Measurements from ENCODE around the gene CDK6. TPM values are rescaled to one million over a fixed set of nuclear protein-coding genes. Genes with fewer than 3 reads are reported as not detected.

CDK6 gene
- total and polyA plus RNA-seq, 2 experiments from 2014 or later: 28.7 to 81.6 TPM

- H3K27ac ChIP-seq: peak overlapping the region; percentile 46
Measured at GRCh38 chr7:92797284-92797683, 39.1 kb downstream of the CDK6 start.

DNA sequence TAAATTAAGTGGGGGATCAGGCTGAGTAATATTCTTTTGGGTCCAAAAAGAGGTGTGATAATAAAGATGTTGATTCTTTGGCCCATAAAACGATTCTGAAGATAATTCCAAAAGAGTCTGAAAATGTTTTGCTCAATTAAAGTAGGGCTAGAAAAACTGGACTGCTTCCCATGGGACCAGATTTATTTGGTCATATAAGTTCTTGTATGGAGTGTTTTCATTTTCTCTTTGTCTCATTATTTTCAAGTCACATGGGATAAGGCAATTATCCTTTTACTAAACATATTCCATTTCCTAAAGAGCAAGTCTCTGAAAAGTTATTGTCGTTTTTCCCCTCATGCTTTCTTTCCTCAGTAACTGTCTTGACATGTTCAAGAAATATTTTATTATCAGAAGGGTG, 41.5 kb downstream of the CDK6 start:
- no peak for TF ChIP-seq CTCF (IDR thresholded peaks at IDR 0.05; ENCODE audit: low read depth, low read length)
- DNase-seq (ENCODE audit: low read depth in 1 of 2, low spot score in 1 of 2): no peak
- Histone ChIP-seq H3K27ac (no peak overlapping the region), H3K27me3 (no peaks in the 10 kb centered on the region), H3K4me3 (no peak overlapping the region), H3K36me3 (no peaks in the 10 kb centered on the region), H3K4me1 (ENCODE audit: low read depth) (peaks cover 6% of the 10 kb centered on the region), H3K9me3 (ENCODE audit: low read depth) (no peaks in the 10 kb centered on the region)

More at GRCh38 chr7:92797284-92797683, 39.1 kb downstream of the CDK6 start:
- Histone ChIP-seq H3K9me3 (ENCODE audit: low read depth) (no peaks in the 10 kb centered on the region), H3K4me3 (no peak overlapping the region), H3K36me3 (no peaks in the 10 kb centered on the region), H3K4me1 (ENCODE audit: low read depth) (peaks cover 6% of the 10 kb centered on the region), H3K27me3 (no peaks in the 10 kb centered on the region)
- no peak for TF ChIP-seq CTCF (IDR thresholded peaks at IDR 0.05; ENCODE audit: low read depth, low read length)
- DNase-seq (ENCODE audit: low read depth in 1 of 2, low spot score in 1 of 2): no peak

- Histone ChIP-seq H3K9me3 (ENCODE audit: low read depth) (no peaks in the 10 kb centered on the region), H3K27ac (no peak overlapping the region), H3K4me1 (ENCODE audit: low read depth) (peaks cover 3% of the 10 kb centered on the region), H3K27me3 (no peaks in the 10 kb centered on the region), H3K36me3 (no peaks in the 10 kb centered on the region), H3K4me3 (no peak overlapping the region)
- no peak for TF ChIP-seq CTCF (IDR thresholded peaks at IDR 0.05; ENCODE audit: low read depth, low read length)
- DNase-seq (ENCODE audit: low read depth in 1 of 2, low spot score in 1 of 2): no peak
Measured at GRCh38 chr7:92794391-92794790, 42.0 kb downstream of the CDK6 start.

- Histone ChIP-seq H3K36me3 (no peaks in the 10 kb centered on the region), H3K4me3 (no peak overlapping the region)
Measured at GRCh38 chr7:92793656-92794205, 42.6 kb downstream of the CDK6 start.

GRCh38 chr7:92790992-92791391, 45.4 kb downstream of the CDK6 start:
- no peaks in the 10 kb centered on the region for H3K27me3 ChIP-seq
- no peaks in the 10 kb centered on the region for H3K36me3 ChIP-seq
- H3K4me3 ChIP-seq: no peak overlapping the region
- peaks cover 4% of the 10 kb centered on the region for H3K4me1 ChIP-seq (ENCODE audit: low read depth)
- H3K27ac ChIP-seq: no peak overlapping the region
- no peaks in the 10 kb centered on the region for H3K9me3 ChIP-seq (ENCODE audit: low read depth)
- no peak for TF ChIP-seq CTCF (IDR thresholded peaks at IDR 0.05; ENCODE audit: low read depth, low read length)
- DNase-seq (ENCODE audit: low read depth in 1 of 2, low spot score in 1 of 2): peak in 1 of 2 donors; percentile 67

More at GRCh38 chr7:92793656-92794205, 42.6 kb downstream of the CDK6 start:
- Histone ChIP-seq H3K4me1 (ENCODE audit: low read depth) (no peaks in the 10 kb centered on the region), H3K9me3 (ENCODE audit: low read depth) (no peaks in the 10 kb centered on the region), H3K27ac (no peak overlapping the region), H3K27me3 (no peaks in the 10 kb centered on the region)
- TF ChIP-seq CTCF (IDR thresholded peaks at IDR 0.05; ENCODE audit: low read depth, low read length): no peak
- DNase-seq (ENCODE audit: low read depth in 1 of 2, low spot score in 1 of 2): peak in 1 of 2 donors; percentile 27
